H9 (cell line): Measurements from ENCODE around the gene KLK15. TPM values are rescaled to one million over a fixed set of nuclear protein-coding genes. Genes with fewer than 3 reads are reported as not detected.

Experiments
- DNase-seq: peaks from one replicate; pipeline ENCODE4 v3.0.0-alpha.2; 2017
- H2AFZ ChIP-seq: one replicate; pipeline ENCODE4 v1.6.1; 2013; ENCODE audit warnings: mild to moderate bottlenecking, low read length, control low read depth, moderate library complexity
- H2AK5ac ChIP-seq: 2 replicates; pipeline ENCODE4 v1.6.1; 2013; ENCODE audit warnings: low read length, control low read depth, mixed read lengths; ENCODE audit not compliant: insufficient read length
- H2BK120ac ChIP-seq: one replicate; pipeline ENCODE4 v1.6.1; 2013; ENCODE audit warnings: low read depth, mild to moderate bottlenecking, low read length, control low read depth, inconsistent platforms; ENCODE audit not compliant: poor library complexity, severe bottlenecking
- H2BK12ac ChIP-seq: 2 replicates; pipeline ENCODE4 v1.6.1; 2013; ENCODE audit warnings: low read length, control low read depth, mixed read lengths, low read depth; ENCODE audit not compliant: insufficient read length
- H2BK15ac ChIP-seq: 2 replicates; pipeline ENCODE4 v1.6.1; 2013; ENCODE audit warnings: low read depth, low read length, control low read depth
- H2BK20ac ChIP-seq: one replicate; pipeline ENCODE4 v1.6.1; 2013; ENCODE audit warnings: low read depth, mild to moderate bottlenecking, low read length, control low read depth, inconsistent platforms; ENCODE audit not compliant: poor library complexity, severe bottlenecking
- H2BK5ac ChIP-seq: 2 replicates; pipeline ENCODE4 v1.6.1; 2013; ENCODE audit warnings: low read length, control low read depth, mixed read lengths; ENCODE audit not compliant: insufficient read length
- H3K14ac ChIP-seq: 2 replicates; pipeline ENCODE4 v1.6.1; 2013; ENCODE audit warnings: low read length, control low read depth; ENCODE audit not compliant: insufficient read depth
- H3K18ac ChIP-seq: 2 replicates; pipeline ENCODE4 v1.6.1; 2013; ENCODE audit warnings: low read depth, mild to moderate bottlenecking, mixed read lengths, low read length, control low read depth; ENCODE audit not compliant: insufficient read length
- H3K23ac ChIP-seq: 2 replicates; pipeline ENCODE4 v1.6.1; 2013; ENCODE audit warnings: low read length, control low read depth, mixed read lengths, low read depth; ENCODE audit not compliant: insufficient read length
- H3K23me2 ChIP-seq: 2 replicates; pipeline ENCODE4 v1.6.1; 2013; ENCODE audit warnings: low read depth, mild to moderate bottlenecking, mixed read lengths, low read length, control low read depth; ENCODE audit not compliant: insufficient read length, poor library complexity, severe bottlenecking
- H3K27ac ChIP-seq: 2 replicates; pipeline ENCODE4 v1.5.1; 2013; ENCODE audit warnings: low read length, control low read depth, mixed read lengths, low read depth; ENCODE audit not compliant: insufficient read length
- H3K27me3 ChIP-seq: 2 replicates; pipeline ENCODE4 v1.6.1; 2013; ENCODE audit warnings: low read length, control low read depth, inconsistent platforms; ENCODE audit not compliant: insufficient read depth
- H3K4ac ChIP-seq: 2 replicates; pipeline ENCODE4 v1.6.1; 2013; ENCODE audit warnings: low read depth, mild to moderate bottlenecking, control low read depth, inconsistent platforms, low read length, moderate library complexity
- H3K4me1 ChIP-seq: 2 replicates; pipeline ENCODE4 v1.6.1; 2013; ENCODE audit warnings: low read length, control low read depth, inconsistent platforms; ENCODE audit not compliant: insufficient read depth
- H3K4me2 ChIP-seq: 2 replicates; pipeline ENCODE4 v1.6.1; 2013; ENCODE audit warnings: low read length, control low read depth, mixed read lengths; ENCODE audit not compliant: insufficient read length, insufficient read depth
- H3K56ac ChIP-seq: 2 replicates; pipeline ENCODE4 v1.6.1; 2013; ENCODE audit warnings: low read depth, mild to moderate bottlenecking, mixed read lengths, low read length, control low read depth; ENCODE audit not compliant: insufficient read length
- H3K79me1 ChIP-seq: 2 replicates; pipeline ENCODE4 v1.6.1; 2013; ENCODE audit warnings: low read depth, mild to moderate bottlenecking, moderate library complexity, low read length, control low read depth, inconsistent platforms; ENCODE audit not compliant: insufficient read depth, poor library complexity, severe bottlenecking
- H3K79me2 ChIP-seq: 2 replicates; pipeline ENCODE4 v1.6.1; 2013; ENCODE audit warnings: low read length, control low read depth, inconsistent platforms; ENCODE audit not compliant: insufficient read depth
- H3K9ac ChIP-seq: 2 replicates; pipeline ENCODE4 v1.6.1; 2013; ENCODE audit warnings: low read length, control low read depth, mixed read lengths; ENCODE audit not compliant: insufficient read length; ENCODE audit errors: extremely low read depth
- H3K9me3 ChIP-seq: one replicate; pipeline ENCODE4 v1.6.1; 2013; ENCODE audit warnings: low read depth, low read length, inconsistent platforms; ENCODE audit not compliant: control insufficient read depth
- H3T11ph ChIP-seq: one replicate; pipeline ENCODE4 v1.6.1; 2013; ENCODE audit warnings: mild to moderate bottlenecking, low read length, control low read depth, inconsistent platforms
- H4K20me1 ChIP-seq: one replicate; pipeline ENCODE4 v1.6.1; 2013; ENCODE audit not compliant: control insufficient read depth, insufficient read length, insufficient read depth
- H4K5ac ChIP-seq: 2 replicates; pipeline ENCODE4 v1.6.1; 2013; ENCODE audit warnings: low read depth, mild to moderate bottlenecking, mixed read lengths, low read length, control low read depth; ENCODE audit not compliant: insufficient read length
- H4K8ac ChIP-seq: replicated peaks from 2 replicates; pipeline ENCODE4 v1.6.1; 2013; ENCODE audit warnings: low read length, control low read depth, mixed read lengths, low read depth; ENCODE audit not compliant: insufficient read length
- H4K91ac ChIP-seq: 2 replicates; pipeline ENCODE4 v1.6.1; 2013; ENCODE audit warnings: low read depth, mild to moderate bottlenecking, moderate library complexity, mixed read lengths, low read length, control low read depth; ENCODE audit not compliant: insufficient read length
- H3K27ac Mint-ChIP-seq, 3 experiments: 2 replicates in 2 of 3; 3 replicates in 1 of 3; pipeline ENCODE4 v1.8.0; 2020 to 2021; ENCODE audit warnings: mixed read lengths in 3 of 3, mild to moderate bottlenecking in 1 of 3, moderate library complexity in 1 of 3
- H3K27me3 Mint-ChIP-seq: 2 replicates; pipeline ENCODE4 v1.8.0; 2021; ENCODE audit warnings: low read depth, mild to moderate bottlenecking, moderate library complexity, mixed read lengths
- H3K36me3 Mint-ChIP-seq, 3 experiments: 2 replicates in 2 of 3; 3 replicates in 1 of 3; pipeline ENCODE4 v1.8.0; 2020 to 2021; ENCODE audit warnings: low read depth in 3 of 3, mixed read lengths in 3 of 3; ENCODE audit not compliant: insufficient read depth in 1 of 3
- H3K4me1 Mint-ChIP-seq, 2 experiments: 2 replicates each; pipeline ENCODE4 v1.8.0; 2020; ENCODE audit warnings: mixed read lengths in 2 of 2
- H3K4me3 Mint-ChIP-seq, 2 experiments: 2 replicates in 1 of 2; 3 replicates in 1 of 2; pipeline ENCODE4 v1.8.0; 2020 to 2021; ENCODE audit warnings: mild to moderate bottlenecking in 2 of 2, mixed read lengths in 2 of 2, moderate library complexity in 1 of 2
- H3K9me3 Mint-ChIP-seq, 2 experiments: 2 replicates in 1 of 2; 3 replicates in 1 of 2; pipeline ENCODE4 v1.8.0; 2020; ENCODE audit warnings: mild to moderate bottlenecking in 2 of 2, mixed read lengths in 2 of 2, moderate library complexity in 1 of 2
- WGBS: extraction: QIAGEN DNeasy Blood & Tissue Kit; methylation state at CpG from one replicate; pipeline ENCODE4 v1.1.7; 2013; ENCODE audit warnings: missing lambda C conversion rate, low lambda C conversion rate, mixed read lengths; ENCODE audit not compliant: insufficient read length; ENCODE audit errors: extremely low coverage; 5-methylcytosine and 5-hydroxymethylcytosine counted together
- total RNA-seq: library from RNA; stranded (reverse); gene quantifications from 2 replicates; pipeline ENCODE4 v1.2.1, GENCODE V29; 2021
- TF ChIP-seq, protein P1 (sequence below): fragments of 200-600 bp; sonication (generic); conservative IDR thresholded peaks from 3 replicates; pipeline ENCODE4 v1.8.0; 2021; ENCODE audit warnings: antibody characterized with exemption, mild to moderate bottlenecking

KLK15 gene
- total RNA-seq, 1 experiment from 2014 or later: not detected

DNA sequence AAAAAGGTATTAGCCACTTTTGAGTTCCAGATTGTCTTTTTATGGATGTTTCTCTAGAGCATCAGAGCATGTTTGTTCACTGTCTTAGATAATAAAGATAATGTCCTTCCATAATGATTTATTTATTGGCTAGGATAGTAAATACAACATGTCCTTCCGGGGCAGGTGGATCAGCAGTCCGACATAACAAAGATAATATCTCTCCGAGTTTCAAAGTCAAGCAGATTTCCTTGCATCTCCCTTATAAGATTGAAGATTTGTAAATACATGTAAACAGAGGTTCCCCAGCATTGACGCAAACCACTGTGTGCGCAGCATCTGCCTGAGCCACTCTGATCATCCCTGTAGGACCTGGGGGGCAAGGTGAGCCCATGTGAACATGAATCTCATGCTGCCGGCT, 8.8 kb upstream of the KLK15 start:
- H3K27me3 Mint-ChIP-seq: peaks cover 79% of the 10 kb centered on the region
- H3K27me3 ChIP-seq: 0 out of 2 replicates have a peak, but pooled peaks cover 2% of the 10 kb centered on the region
- no peak overlapping the region for H3K27ac Mint-ChIP-seq

More for the DNA sequence above, 8.8 kb upstream of the KLK15 start:
- no peak overlapping the region for H2AK5ac ChIP-seq
- DNase-seq: no peak
- no peak overlapping the region for H2BK120ac ChIP-seq
- no peak overlapping the region for H4K91ac ChIP-seq
- H2BK20ac ChIP-seq: no peak overlapping the region
- no peak overlapping the region for H3K27ac ChIP-seq
- no peak overlapping the region for H3K4me3 Mint-ChIP-seq
- TF ChIP-seq, protein P1, sequence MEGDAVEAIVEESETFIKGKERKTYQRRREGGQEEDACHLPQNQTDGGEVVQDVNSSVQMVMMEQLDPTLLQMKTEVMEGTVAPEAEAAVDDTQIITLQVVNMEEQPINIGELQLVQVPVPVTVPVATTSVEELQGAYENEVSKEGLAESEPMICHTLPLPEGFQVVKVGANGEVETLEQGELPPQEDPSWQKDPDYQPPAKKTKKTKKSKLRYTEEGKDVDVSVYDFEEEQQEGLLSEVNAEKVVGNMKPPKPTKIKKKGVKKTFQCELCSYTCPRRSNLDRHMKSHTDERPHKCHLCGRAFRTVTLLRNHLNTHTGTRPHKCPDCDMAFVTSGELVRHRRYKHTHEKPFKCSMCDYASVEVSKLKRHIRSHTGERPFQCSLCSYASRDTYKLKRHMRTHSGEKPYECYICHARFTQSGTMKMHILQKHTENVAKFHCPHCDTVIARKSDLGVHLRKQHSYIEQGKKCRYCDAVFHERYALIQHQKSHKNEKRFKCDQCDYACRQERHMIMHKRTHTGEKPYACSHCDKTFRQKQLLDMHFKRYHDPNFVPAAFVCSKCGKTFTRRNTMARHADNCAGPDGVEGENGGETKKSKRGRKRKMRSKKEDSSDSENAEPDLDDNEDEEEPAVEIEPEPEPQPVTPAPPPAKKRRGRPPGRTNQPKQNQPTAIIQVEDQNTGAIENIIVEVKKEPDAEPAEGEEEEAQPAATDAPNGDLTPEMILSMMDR: no peak
- H3K56ac ChIP-seq: no peak overlapping the region
- H3K36me3 Mint-ChIP-seq: no peaks in the 10 kb centered on the region
- H3K9me3 ChIP-seq: no peaks in the 10 kb centered on the region
- no peak overlapping the region for H2BK15ac ChIP-seq
- no peak overlapping the region for H2BK5ac ChIP-seq
- H3K4me1 ChIP-seq: no peaks in the 10 kb centered on the region
- H2BK12ac ChIP-seq: no peak overlapping the region
- no peak overlapping the region for H3T11ph ChIP-seq
- no peaks in the 10 kb centered on the region for H3K79me1 ChIP-seq
- H3K9me3 Mint-ChIP-seq: peaks cover 0 to 8% of the 10 kb centered on the region in 2 experiments; a peak in 3 of 5 replicates
- no peaks in the 10 kb centered on the region for H3K79me2 ChIP-seq
- no peaks in the 10 kb centered on the region for H3K23me2 ChIP-seq
- no peak overlapping the region for H4K8ac ChIP-seq
- no peak overlapping the region for H3K4ac ChIP-seq
- H3K9ac ChIP-seq: no peak overlapping the region
- no peak overlapping the region for H2AFZ ChIP-seq
- peaks cover 18 to 25% of the 10 kb centered on the region in 2 experiments for H3K4me1 Mint-ChIP-seq
- no peak overlapping the region for H3K23ac ChIP-seq
- H3K4me2 ChIP-seq: no peak overlapping the region
- H4K5ac ChIP-seq: no peak overlapping the region
- H3K18ac ChIP-seq: no peak overlapping the region
- H3K14ac ChIP-seq: no peak overlapping the region
- no CpG with 5 or more reads among the region's 6 CpGs for WGBS
- H4K20me1 ChIP-seq: no peaks in the 10 kb centered on the region
